ENCODE data around the gene L1TD1.

DNA sequence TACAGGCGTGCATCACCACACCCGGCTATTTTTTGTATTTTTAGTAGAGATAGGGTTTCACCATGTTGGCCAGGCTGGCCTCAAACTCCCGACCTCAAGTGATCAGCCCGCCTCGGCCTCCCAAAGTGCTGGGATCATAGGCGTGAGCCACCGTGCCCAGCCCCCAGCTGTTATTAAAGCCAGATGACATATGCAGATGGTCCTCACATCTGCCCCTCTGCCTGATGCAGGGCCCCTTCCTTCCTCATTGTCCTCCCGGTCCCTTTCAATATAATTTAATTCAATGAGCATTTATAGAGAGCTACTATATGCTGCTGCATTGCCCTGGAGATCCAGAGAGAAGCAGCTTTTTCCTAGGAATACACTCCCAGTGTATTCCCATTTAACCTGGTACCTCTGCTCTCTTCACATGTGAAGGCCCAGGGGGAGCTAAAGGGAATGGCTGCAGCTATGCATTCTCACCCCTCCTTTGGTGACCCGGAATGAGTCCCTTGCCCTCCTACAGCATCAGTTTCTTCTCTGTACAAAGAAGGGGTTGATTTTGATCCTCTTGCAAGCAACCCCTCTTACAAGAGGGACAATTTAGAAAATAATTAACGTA is 55.6 kb downstream of the L1TD1 start:
- TF ChIP-seq EZH2 (IDR thresholded peaks at IDR 0.05; ENCODE audit: borderline replicate concordance, low read depth, low read length, severe bottlenecking) (no peak), POLR2A (IDR thresholded peaks at IDR 0.05; ENCODE audit: low read depth, low read length) (no peak), CTCF (IDR thresholded peaks at IDR 0.05; ENCODE audit: extremely low read depth in 1 of 2, insufficient read depth in 1 of 2, low read depth in 1 of 2, low read length in 2 of 2) (no peak)
